ENCODE data around the gene TRIM47. TPM values are rescaled to one million over a fixed set of nuclear protein-coding genes. Genes with fewer than 3 reads are reported as not detected.

The TRIM47 gene
- total and polyA plus RNA-seq, 2 of the 13 experiments (the other 11 are each of a cell fraction or from before 2014, with no cell fraction given): 33.5 to 82.0 TPM

DNA sequence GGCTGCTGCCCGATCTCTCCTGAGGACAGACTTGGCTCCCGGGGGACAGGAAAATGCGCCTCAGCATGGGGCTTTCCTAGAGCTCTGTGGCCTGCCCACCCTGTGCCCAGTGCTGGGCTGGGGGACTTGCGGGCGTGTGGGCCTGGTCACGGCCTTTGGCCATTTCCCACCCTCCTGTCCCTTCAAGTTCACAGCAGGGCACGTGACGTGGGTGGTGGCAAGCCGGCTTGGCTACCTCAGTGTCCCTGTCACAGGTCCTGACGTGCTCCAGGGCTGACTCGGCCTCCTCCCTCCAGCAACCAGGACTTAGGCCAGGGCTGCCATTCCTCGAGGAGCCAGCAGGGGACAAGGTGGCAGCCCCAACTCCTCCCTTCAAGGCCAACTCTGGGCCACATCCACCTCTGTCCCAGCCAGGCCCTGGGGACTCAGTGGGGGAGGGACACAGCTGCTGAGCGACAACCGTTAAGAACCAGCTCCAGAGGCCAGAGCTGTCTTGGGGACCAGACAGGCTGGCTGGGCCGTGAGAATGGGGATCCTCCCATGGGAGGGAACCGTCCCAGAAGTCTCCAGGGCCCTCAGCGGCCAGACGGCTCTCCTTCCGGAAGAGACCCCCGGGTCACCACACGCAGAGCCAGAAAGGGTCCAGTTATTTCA is 33.2 kb downstream of the TRIM47 start (continued):
- TF ChIP-seq KDM5B (CRISPR knock-in tag; IDR thresholded peaks at IDR 0.05; ENCODE audit: borderline replicate concordance) (no peak; the same call in 1 of the 2 replicates), GZF1 (CRISPR knock-in tag; IDR thresholded peaks at IDR 0.05) (peak; percentile 77; the same call in 1 of the 2 replicates), ZNF24 (IDR thresholded peaks at IDR 0.05) (no peak), ZNF451 (CRISPR knock-in tag; IDR thresholded peaks at IDR 0.05) (peak; percentile 8; the same call in 1 of the 2 replicates), CC2D1A (CRISPR knock-in tag; IDR thresholded peaks at IDR 0.05) (no peak), ZNF484 (CRISPR knock-in tag; IDR thresholded peaks at IDR 0.05; ENCODE audit: borderline replicate concordance, low read depth) (no peak), ZNF296 (CRISPR knock-in tag; conservative IDR thresholded peaks at IDR 0.05) (no peak), SAP130 (CRISPR knock-in tag; IDR thresholded peaks at IDR 0.05; ENCODE audit: low read depth) (peak; percentile 56), MTA3 (CRISPR knock-in tag; IDR thresholded peaks at IDR 0.05) (no peak), ZKSCAN1 (IDR thresholded peaks at IDR 0.05; ENCODE audit: low read length) (no peak), THAP11 (CRISPR knock-in tag; IDR thresholded peaks at IDR 0.05) (peak; percentile 52; the same call in 1 of the 2 replicates), CBX5 (CRISPR knock-in tag; IDR thresholded peaks at IDR 0.05; ENCODE audit: borderline replicate concordance) (peak; percentile 80; the same call in 1 of the 2 replicates), ZZZ3 (CRISPR knock-in tag; IDR thresholded peaks at IDR 0.05; ENCODE audit: borderline replicate concordance) (no peak), FOXO1 (CRISPR knock-in tag; IDR thresholded peaks at IDR 0.05) (peak; percentile 55; the same call in 1 of the 2 replicates), ZNF143 (CRISPR knock-in tag; IDR thresholded peaks at IDR 0.05) (peak; percentile 49; the same call in 1 of the 2 replicates), RBM39 (IDR thresholded peaks at IDR 0.05; ENCODE audit: low read depth, low read length, poor library complexity, severe bottlenecking) (peak; percentile 67), AHR (CRISPR knock-in tag; IDR thresholded peaks at IDR 0.05) (no peak), HDAC2 (CRISPR knock-in tag; IDR thresholded peaks at IDR 0.05) (peak; percentile 77), ARNT2 (CRISPR knock-in tag; IDR thresholded peaks at IDR 0.05; ENCODE audit: low read depth) (no peak), WIZ (CRISPR knock-in tag; IDR thresholded peaks at IDR 0.05) (no peak), EHMT2 (IDR thresholded peaks at IDR 0.05; ENCODE audit: borderline replicate concordance, low read depth, low read length) (no peak)
- TF ChIP-seq, protein P1, sequence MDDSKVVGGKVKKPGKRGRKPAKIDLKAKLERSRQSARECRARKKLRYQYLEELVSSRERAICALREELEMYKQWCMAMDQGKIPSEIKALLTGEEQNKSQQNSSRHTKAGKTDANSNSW (CRISPR knock-in tag; IDR thresholded peaks at IDR 0.05; ENCODE audit: borderline replicate concordance): 0 out of 2 replicates have a peak, but pooled peaks have one; percentile 48
- TF ChIP-seq, protein P2, sequence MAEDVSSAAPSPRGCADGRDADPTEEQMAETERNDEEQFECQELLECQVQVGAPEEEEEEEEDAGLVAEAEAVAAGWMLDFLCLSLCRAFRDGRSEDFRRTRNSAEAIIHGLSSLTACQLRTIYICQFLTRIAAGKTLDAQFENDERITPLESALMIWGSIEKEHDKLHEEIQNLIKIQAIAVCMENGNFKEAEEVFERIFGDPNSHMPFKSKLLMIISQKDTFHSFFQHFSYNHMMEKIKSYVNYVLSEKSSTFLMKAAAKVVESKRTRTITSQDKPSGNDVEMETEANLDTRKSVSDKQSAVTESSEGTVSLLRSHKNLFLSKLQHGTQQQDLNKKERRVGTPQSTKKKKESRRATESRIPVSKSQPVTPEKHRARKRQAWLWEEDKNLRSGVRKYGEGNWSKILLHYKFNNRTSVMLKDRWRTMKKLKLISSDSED (CRISPR knock-in tag; IDR thresholded peaks at IDR 0.05): no peak
- TF ChIP-seq, protein P3, sequence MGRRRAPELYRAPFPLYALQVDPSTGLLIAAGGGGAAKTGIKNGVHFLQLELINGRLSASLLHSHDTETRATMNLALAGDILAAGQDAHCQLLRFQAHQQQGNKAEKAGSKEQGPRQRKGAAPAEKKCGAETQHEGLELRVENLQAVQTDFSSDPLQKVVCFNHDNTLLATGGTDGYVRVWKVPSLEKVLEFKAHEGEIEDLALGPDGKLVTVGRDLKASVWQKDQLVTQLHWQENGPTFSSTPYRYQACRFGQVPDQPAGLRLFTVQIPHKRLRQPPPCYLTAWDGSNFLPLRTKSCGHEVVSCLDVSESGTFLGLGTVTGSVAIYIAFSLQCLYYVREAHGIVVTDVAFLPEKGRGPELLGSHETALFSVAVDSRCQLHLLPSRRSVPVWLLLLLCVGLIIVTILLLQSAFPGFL (CRISPR knock-in tag; IDR thresholded peaks at IDR 0.05): no peak
- TF ChIP-seq, protein P4, sequence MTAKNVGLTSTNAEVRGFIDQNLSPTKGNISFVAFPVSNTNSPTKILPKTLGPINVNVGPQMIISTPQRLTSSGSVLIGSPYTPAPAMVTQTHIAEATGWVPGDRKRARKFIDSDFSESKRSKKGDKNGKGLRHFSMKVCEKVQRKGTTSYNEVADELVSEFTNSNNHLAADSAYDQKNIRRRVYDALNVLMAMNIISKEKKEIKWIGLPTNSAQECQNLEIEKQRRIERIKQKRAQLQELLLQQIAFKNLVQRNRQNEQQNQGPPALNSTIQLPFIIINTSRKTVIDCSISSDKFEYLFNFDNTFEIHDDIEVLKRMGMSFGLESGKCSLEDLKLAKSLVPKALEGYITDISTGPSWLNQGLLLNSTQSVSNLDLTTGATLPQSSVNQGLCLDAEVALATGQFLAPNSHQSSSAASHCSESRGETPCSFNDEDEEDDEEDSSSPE (CRISPR knock-in tag; IDR thresholded peaks at IDR 0.05): no peak
- TF ChIP-seq, protein P5, sequence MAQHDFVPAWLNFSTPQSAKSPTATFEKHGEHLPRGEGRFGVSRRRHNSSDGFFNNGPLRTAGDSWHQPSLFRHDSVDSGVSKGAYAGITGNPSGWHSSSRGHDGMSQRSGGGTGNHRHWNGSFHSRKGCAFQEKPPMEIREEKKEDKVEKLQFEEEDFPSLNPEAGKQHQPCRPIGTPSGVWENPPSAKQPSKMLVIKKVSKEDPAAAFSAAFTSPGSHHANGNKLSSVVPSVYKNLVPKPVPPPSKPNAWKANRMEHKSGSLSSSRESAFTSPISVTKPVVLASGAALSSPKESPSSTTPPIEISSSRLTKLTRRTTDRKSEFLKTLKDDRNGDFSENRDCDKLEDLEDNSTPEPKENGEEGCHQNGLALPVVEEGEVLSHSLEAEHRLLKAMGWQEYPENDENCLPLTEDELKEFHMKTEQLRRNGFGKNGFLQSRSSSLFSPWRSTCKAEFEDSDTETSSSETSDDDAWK (CRISPR knock-in tag; IDR thresholded peaks at IDR 0.05): no peak

All from HepG2 (cell line).